WTC11 (cell line): ENCODE measurements around the gene ASTN2.

Experiments used
- CTCF ChIP-seq: fragments of 200-600 bp; IDR thresholded peaks from 2 replicates; pipeline ENCODE4 v1.8.0; 2022; ENCODE audit warnings: antibody characterized with exemption
- ELF4 ChIP-seq: sonication (generic); formaldehyde crosslinking; IDR thresholded peaks from 2 replicates; pipeline ENCODE4 v1.8.1; 2022; ENCODE audit warnings: low read depth, mild to moderate bottlenecking, moderate library complexity, missing genetic modification reagents
- FOXK1 ChIP-seq: sonication (generic); formaldehyde crosslinking; IDR thresholded peaks from 2 replicates; pipeline ENCODE4 v1.8.0; 2022; ENCODE audit warnings: mild to moderate bottlenecking, moderate library complexity, missing genetic modification reagents
- JUN ChIP-seq: sonication (generic); formaldehyde crosslinking; IDR thresholded peaks from 2 replicates; pipeline ENCODE4 v1.8.0; 2023; ENCODE audit warnings: mild to moderate bottlenecking, missing genetic modification reagents
- MLX ChIP-seq: sonication (generic); formaldehyde crosslinking; IDR thresholded peaks from 2 replicates; pipeline ENCODE4 v1.8.1; 2023; ENCODE audit warnings: mild to moderate bottlenecking, missing genetic modification reagents, moderate library complexity
- NR2C2 ChIP-seq: sonication (generic); formaldehyde crosslinking; IDR thresholded peaks from 2 replicates; pipeline ENCODE4 v1.8.0; 2022; ENCODE audit warnings: mild to moderate bottlenecking, missing genetic modification reagents
- SP1 ChIP-seq: sonication (generic); formaldehyde crosslinking; conservative IDR thresholded peaks from 2 replicates; pipeline ENCODE4 v1.8.1; 2022; ENCODE audit warnings: missing genetic modification reagents
- TP53 ChIP-seq: sonication (generic); formaldehyde crosslinking; IDR thresholded peaks from 2 replicates; pipeline ENCODE4 v1.8.1; 2023; ENCODE audit warnings: mild to moderate bottlenecking, missing genetic modification reagents
- TF ChIP-seq, protein P1 (sequence below): sonication (generic); formaldehyde crosslinking; IDR thresholded peaks from 2 replicates; pipeline ENCODE4 v1.8.0; 2023; ENCODE audit warnings: missing genetic modification reagents, mild to moderate bottlenecking, borderline replicate concordance
- TF ChIP-seq, protein P2 (sequence below): sonication (generic); formaldehyde crosslinking; IDR thresholded peaks from 2 replicates; pipeline ENCODE4 v1.8.1; 2022; ENCODE audit warnings: low read depth, mild to moderate bottlenecking, moderate library complexity, missing genetic modification reagents, borderline replicate concordance
- TF ChIP-seq, protein P3 (sequence below): sonication (generic); formaldehyde crosslinking; conservative IDR thresholded peaks from 2 replicates; pipeline ENCODE4 v1.8.1; 2022; ENCODE audit warnings: mild to moderate bottlenecking, missing genetic modification reagents
- TF ChIP-seq, protein P4 (sequence below): sonication (generic); formaldehyde crosslinking; IDR thresholded peaks from 2 replicates; pipeline ENCODE4 v1.8.0; 2022; ENCODE audit warnings: mild to moderate bottlenecking, missing genetic modification reagents
- TF ChIP-seq, protein P5 (sequence below): sonication (generic); formaldehyde crosslinking; IDR thresholded peaks from 2 replicates; pipeline ENCODE4 v1.8.0; 2022; ENCODE audit warnings: mild to moderate bottlenecking, missing genetic modification reagents

DNA sequence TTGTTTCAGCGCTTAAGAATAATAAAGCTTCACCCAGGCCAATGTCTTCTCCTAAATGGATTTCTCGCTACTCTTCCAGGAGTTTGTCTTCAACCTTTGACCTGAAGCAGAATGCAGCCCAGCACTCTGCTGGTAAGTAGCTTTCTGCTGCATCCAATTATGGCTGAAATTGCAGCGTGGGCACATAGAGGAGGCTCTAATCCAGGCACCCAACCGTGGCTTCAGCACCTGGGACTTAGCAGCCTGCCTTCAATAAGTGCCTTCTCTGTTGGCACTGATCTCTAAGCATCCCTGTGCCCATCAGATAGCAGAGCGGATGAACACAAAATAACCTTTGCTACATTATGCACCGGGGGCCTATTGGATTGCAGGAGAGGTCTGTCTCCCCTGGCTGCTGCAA lies 622.6 kb downstream of the ASTN2 start:
- no peak for TF ChIP-seq CTCF
- TF ChIP-seq, protein P1, sequence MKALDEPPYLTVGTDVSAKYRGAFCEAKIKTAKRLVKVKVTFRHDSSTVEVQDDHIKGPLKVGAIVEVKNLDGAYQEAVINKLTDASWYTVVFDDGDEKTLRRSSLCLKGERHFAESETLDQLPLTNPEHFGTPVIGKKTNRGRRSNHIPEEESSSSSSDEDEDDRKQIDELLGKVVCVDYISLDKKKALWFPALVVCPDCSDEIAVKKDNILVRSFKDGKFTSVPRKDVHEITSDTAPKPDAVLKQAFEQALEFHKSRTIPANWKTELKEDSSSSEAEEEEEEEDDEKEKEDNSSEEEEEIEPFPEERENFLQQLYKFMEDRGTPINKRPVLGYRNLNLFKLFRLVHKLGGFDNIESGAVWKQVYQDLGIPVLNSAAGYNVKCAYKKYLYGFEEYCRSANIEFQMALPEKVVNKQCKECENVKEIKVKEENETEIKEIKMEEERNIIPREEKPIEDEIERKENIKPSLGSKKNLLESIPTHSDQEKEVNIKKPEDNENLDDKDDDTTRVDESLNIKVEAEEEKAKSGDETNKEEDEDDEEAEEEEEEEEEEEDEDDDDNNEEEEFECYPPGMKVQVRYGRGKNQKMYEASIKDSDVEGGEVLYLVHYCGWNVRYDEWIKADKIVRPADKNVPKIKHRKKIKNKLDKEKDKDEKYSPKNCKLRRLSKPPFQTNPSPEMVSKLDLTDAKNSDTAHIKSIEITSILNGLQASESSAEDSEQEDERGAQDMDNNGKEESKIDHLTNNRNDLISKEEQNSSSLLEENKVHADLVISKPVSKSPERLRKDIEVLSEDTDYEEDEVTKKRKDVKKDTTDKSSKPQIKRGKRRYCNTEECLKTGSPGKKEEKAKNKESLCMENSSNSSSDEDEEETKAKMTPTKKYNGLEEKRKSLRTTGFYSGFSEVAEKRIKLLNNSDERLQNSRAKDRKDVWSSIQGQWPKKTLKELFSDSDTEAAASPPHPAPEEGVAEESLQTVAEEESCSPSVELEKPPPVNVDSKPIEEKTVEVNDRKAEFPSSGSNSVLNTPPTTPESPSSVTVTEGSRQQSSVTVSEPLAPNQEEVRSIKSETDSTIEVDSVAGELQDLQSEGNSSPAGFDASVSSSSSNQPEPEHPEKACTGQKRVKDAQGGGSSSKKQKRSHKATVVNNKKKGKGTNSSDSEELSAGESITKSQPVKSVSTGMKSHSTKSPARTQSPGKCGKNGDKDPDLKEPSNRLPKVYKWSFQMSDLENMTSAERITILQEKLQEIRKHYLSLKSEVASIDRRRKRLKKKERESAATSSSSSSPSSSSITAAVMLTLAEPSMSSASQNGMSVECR (CRISPR knock-in tag) = no peak
- no peak for TF ChIP-seq JUN
- no peak for TF ChIP-seq FOXK1 (CRISPR knock-in tag)
- TF ChIP-seq SP1 (CRISPR knock-in tag) = no peak
- TF ChIP-seq MLX (CRISPR knock-in tag) = no peak
- TF ChIP-seq, protein P2, sequence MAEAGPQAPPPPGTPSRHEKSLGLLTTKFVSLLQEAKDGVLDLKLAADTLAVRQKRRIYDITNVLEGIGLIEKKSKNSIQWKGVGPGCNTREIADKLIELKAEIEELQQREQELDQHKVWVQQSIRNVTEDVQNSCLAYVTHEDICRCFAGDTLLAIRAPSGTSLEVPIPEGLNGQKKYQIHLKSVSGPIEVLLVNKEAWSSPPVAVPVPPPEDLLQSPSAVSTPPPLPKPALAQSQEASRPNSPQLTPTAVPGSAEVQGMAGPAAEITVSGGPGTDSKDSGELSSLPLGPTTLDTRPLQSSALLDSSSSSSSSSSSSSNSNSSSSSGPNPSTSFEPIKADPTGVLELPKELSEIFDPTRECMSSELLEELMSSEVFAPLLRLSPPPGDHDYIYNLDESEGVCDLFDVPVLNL (CRISPR knock-in tag) = no peak
- TF ChIP-seq ELF4 = no peak
- TF ChIP-seq, protein P3, sequence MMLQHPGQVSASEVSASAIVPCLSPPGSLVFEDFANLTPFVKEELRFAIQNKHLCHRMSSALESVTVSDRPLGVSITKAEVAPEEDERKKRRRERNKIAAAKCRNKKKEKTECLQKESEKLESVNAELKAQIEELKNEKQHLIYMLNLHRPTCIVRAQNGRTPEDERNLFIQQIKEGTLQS = no peak
- TF ChIP-seq, protein P4, sequence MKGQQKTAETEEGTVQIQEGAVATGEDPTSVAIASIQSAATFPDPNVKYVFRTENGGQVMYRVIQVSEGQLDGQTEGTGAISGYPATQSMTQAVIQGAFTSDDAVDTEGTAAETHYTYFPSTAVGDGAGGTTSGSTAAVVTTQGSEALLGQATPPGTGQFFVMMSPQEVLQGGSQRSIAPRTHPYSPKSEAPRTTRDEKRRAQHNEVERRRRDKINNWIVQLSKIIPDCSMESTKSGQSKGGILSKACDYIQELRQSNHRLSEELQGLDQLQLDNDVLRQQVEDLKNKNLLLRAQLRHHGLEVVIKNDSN (CRISPR knock-in tag) = no peak
- no peak for TF ChIP-seq TP53 (CRISPR knock-in tag)
- TF ChIP-seq, protein P5, sequence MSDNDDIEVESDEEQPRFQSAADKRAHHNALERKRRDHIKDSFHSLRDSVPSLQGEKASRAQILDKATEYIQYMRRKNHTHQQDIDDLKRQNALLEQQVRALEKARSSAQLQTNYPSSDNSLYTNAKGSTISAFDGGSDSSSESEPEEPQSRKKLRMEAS (CRISPR knock-in tag) = no peak
- no peak for TF ChIP-seq NR2C2 (CRISPR knock-in tag)
